ENCODE data around the gene PRUNE2.
A peak's percentile ranks its signal among the peaks of the same experiment; 100 is the strongest.
"Not testable (repeated sequence)": the region's sequence is repeated elsewhere in the genome, so short reads cannot be mapped to it uniquely, and the experiment has no call there.

Gene PRUNE2

GRCh38 chr9:76793784-76794431 is 112.0 kb downstream of the PRUNE2 start:
- DNase-seq (ENCODE audit: low spot score): no peak

- no peak for DNase-seq (ENCODE audit: low spot score)
Observed at GRCh38 chr9:76789840-76790239, 116.1 kb downstream of the PRUNE2 start.

GRCh38 chr9:76787677-76788076 is 118.2 kb downstream of the PRUNE2 start:
- DNase-seq (ENCODE audit: low spot score): no peak

GRCh38 chr9:76785501-76785900 is 120.4 kb downstream of the PRUNE2 start:
- no peak for DNase-seq (ENCODE audit: low spot score)

GRCh38 chr9:76784881-76785280 is 121.0 kb downstream of the PRUNE2 start:
- no peak for DNase-seq (ENCODE audit: low spot score)

GRCh38 chr9:76772686-76773445 is 133.0 kb downstream of the PRUNE2 start:
- no peak for DNase-seq (ENCODE audit: low spot score)

GRCh38 chr9:76766126-76766525 is 139.8 kb downstream of the PRUNE2 start:
- DNase-seq (ENCODE audit: low spot score): no peak

- DNase-seq (ENCODE audit: low spot score): no peak
Observed at GRCh38 chr9:76764138-76764537, 141.8 kb downstream of the PRUNE2 start, which contains the start of gene PCA3. PCA3 (plus strand) TSS chr9:76764438.

- DNase-seq (ENCODE audit: low spot score): no peak
Observed at GRCh38 chr9:76761448-76761847, 144.5 kb downstream of the PRUNE2 start.

- DNase-seq (ENCODE audit: low spot score): no peak
Observed at GRCh38 chr9:76759732-76760131, 146.2 kb downstream of the PRUNE2 start.

GRCh38 chr9:76758476-76758875 is 147.4 kb downstream of the PRUNE2 start:
- DNase-seq (ENCODE audit: low spot score): no peak

GRCh38 chr9:76756941-76757673 is 148.8 kb downstream of the PRUNE2 start:
- DNase-seq (ENCODE audit: low spot score): no peak

- peak; percentile 55 for DNase-seq (ENCODE audit: low spot score)
Observed at GRCh38 chr9:76756268-76756640, 149.7 kb downstream of the PRUNE2 start.

GRCh38 chr9:76751001-76751400 is 154.9 kb downstream of the PRUNE2 start:
- DNase-seq (ENCODE audit: low spot score): no peak

- DNase-seq (ENCODE audit: low spot score): no peak
Observed at GRCh38 chr9:76744336-76744735, 161.6 kb downstream of the PRUNE2 start.

GRCh38 chr9:76743931-76744330 is 162.0 kb downstream of the PRUNE2 start:
- no peak for DNase-seq (ENCODE audit: low spot score)

GRCh38 chr9:76742890-76743289 is 163.0 kb downstream of the PRUNE2 start:
- DNase-seq (ENCODE audit: low spot score): not testable (repeated sequence)

GRCh38 chr9:76741524-76741923 is 164.4 kb downstream of the PRUNE2 start:
- DNase-seq (ENCODE audit: low spot score): no peak

- no peak for DNase-seq (ENCODE audit: low spot score)
Observed at GRCh38 chr9:76738402-76738801, 167.5 kb downstream of the PRUNE2 start.

- DNase-seq (ENCODE audit: low spot score): no peak
Observed at GRCh38 chr9:76737154-76737902, 168.6 kb downstream of the PRUNE2 start.

GRCh38 chr9:76734716-76735115 is 171.2 kb downstream of the PRUNE2 start:
- DNase-seq (ENCODE audit: low spot score): no peak

- DNase-seq (ENCODE audit: low spot score): no peak
Observed at GRCh38 chr9:76733096-76733495, 172.8 kb downstream of the PRUNE2 start.
